Brain microvascular endothelial cell (primary cell): Measurements from ENCODE around the gene KLHL33.

Experiments used
- DNase-seq: peaks from one replicate; pipeline ENCODE4 v3.0.0-alpha.2; 2020
- H3K27ac ChIP-seq: fragments of 250-450 bp; sonication (Bioruptor Pico); 2 replicates; pipeline ENCODE4 v1.5.1; 2020; ENCODE audit warnings: mild to moderate bottlenecking, moderate library complexity
- H3K27me3 ChIP-seq: fragments of 250-450 bp; sonication (Bioruptor Pico); replicated peaks from 2 replicates; pipeline ENCODE4 v1.5.1; 2020; ENCODE audit warnings: mild to moderate bottlenecking
- H3K36me3 ChIP-seq: fragments of 250-450 bp; sonication (Bioruptor Pico); replicated peaks from 2 replicates; pipeline ENCODE4 v1.5.1; 2020; ENCODE audit warnings: mild to moderate bottlenecking
- H3K4me3 ChIP-seq: 2 replicates; pipeline ENCODE4 v1.5.1; 2011; ENCODE audit warnings: low read depth, mild to moderate bottlenecking, control low read depth, low read length, moderate library complexity
- CTCF ChIP-seq: IDR thresholded peaks from 2 replicates; pipeline ENCODE4 v1.5.1; 2011; ENCODE audit warnings: low read depth, mild to moderate bottlenecking, moderate library complexity, low read length, control low read depth, inconsistent platforms; ENCODE audit errors: missing control alignments
- in situ Hi-C: cut with HindIII; loops from 2 replicates; pipeline ENCODE4 v1.10.0; 2017; ENCODE audit warnings: low sequenced_read_pairs, low pct_ligation_motif_present

The KLHL33 gene

GRCh38 chr14:20381341-20381740 is 54.6 kb downstream of the KLHL33 start:
- DNase-seq, result no peak
- H3K4me3 ChIP-seq, result no peak overlapping the region
- H3K36me3 ChIP-seq, result peaks cover 87% of the 10 kb centered on the region
- no peaks in the 10 kb centered on the region for H3K27me3 ChIP-seq
- no peak for TF ChIP-seq CTCF
- no peak overlapping the region for H3K27ac ChIP-seq
- in situ Hi-C loops, result no loop called here

- Histone ChIP-seq H3K27ac (no peak overlapping the region), H3K27me3 (no peaks in the 10 kb centered on the region), H3K36me3 (peaks cover 89% of the 10 kb centered on the region), H3K4me3 (no peak overlapping the region)
- in situ Hi-C loops, result no loop called here
- no peak for TF ChIP-seq CTCF
- no peak for DNase-seq
Observed at GRCh38 chr14:20380681-20381080, 55.3 kb downstream of the KLHL33 start.

- Histone ChIP-seq H3K4me3 (no peak overlapping the region), H3K27me3 (no peaks in the 10 kb centered on the region), H3K27ac (no peak overlapping the region), H3K36me3 (peaks cover 91% of the 10 kb centered on the region)
- TF ChIP-seq CTCF, result no peak
- no peak for DNase-seq
- in situ Hi-C loops, result no loop called here
Observed at GRCh38 chr14:20379743-20380142, 56.2 kb downstream of the KLHL33 start.

- in situ Hi-C loops, result no loop called here
- TF ChIP-seq CTCF, result no peak
- Histone ChIP-seq H3K4me3 (no peak overlapping the region), H3K27ac (no peak overlapping the region), H3K36me3 (peaks cover 89% of the 10 kb centered on the region), H3K27me3 (no peaks in the 10 kb centered on the region)
- DNase-seq, result no peak
Observed at GRCh38 chr14:20377171-20377570, 58.8 kb downstream of the KLHL33 start.

GRCh38 chr14:20376071-20376588 is 59.8 kb downstream of the KLHL33 start:
- H3K27me3 ChIP-seq, result no peaks in the 10 kb centered on the region
- H3K4me3 ChIP-seq, result no peak overlapping the region
- DNase-seq, result no peak
- in situ Hi-C loops, result no loop called here
- no peak overlapping the region for H3K27ac ChIP-seq
- H3K36me3 ChIP-seq, result peaks cover 88% of the 10 kb centered on the region
- TF ChIP-seq CTCF, result no peak
